Dedifferentiated amniotic fluid mesenchymal stem cell (primary cell): ENCODE results near the gene GPR148.

Source experiments
- DNase-seq: peaks from one replicate; pipeline ENCODE4 v3.0.0-alpha.2; 2016; ENCODE audit errors: extremely low spot score

Gene GPR148

GRCh38 chr2:130768191-130768855 lies 39.5 kb downstream of the GPR148 start:
- DNase-seq = no peak

GRCh38 chr2:130769343-130769907 lies 40.6 kb downstream of the GPR148 start:
- no peak for DNase-seq

GRCh38 chr2:130776550-130776949 lies 47.7 kb downstream of the GPR148 start:
- DNase-seq = no peak

GRCh38 chr2:130778781-130779180 lies 49.9 kb downstream of the GPR148 start:
- DNase-seq = no peak
